Dermis blood vessel endothelial cell (primary cell): Measurements from ENCODE around the gene ACACA. TPM values are rescaled to one million over a fixed set of nuclear protein-coding genes. Genes with fewer than 3 reads are reported as not detected.
"Not testable (repeated sequence)": the region's sequence is repeated elsewhere in the genome, so short reads cannot be mapped to it uniquely, and the experiment has no call there.

Experiments
- DNase-seq: peaks from one replicate; pipeline ENCODE4 v3.0.0; 2010
- total RNA-seq: library from RNA; depleted of rRNA; stranded (reverse); fragments of >200 nt; gene quantifications from 2 replicates; pipeline ENCODE4 v1.2.3, GENCODE V29; 2014

The ACACA gene
- total RNA-seq, 1 donor from 2014 or later = 36.6 TPM

- no peak for DNase-seq
Observed at GRCh38 chr17:37092701-37093100, 313.9 kb downstream of the ACACA start.

- DNase-seq = no peak
Observed at GRCh38 chr17:37092071-37092470, 314.6 kb downstream of the ACACA start.

GRCh38 chr17:37090941-37091340 is 315.7 kb downstream of the ACACA start:
- DNase-seq = no peak

GRCh38 chr17:37089956-37090355 is 316.7 kb downstream of the ACACA start:
- peak; percentile 81 for DNase-seq

GRCh38 chr17:37088913-37089312 is 317.7 kb downstream of the ACACA start:
- DNase-seq = no peak

GRCh38 chr17:37088459-37088858 is 318.2 kb downstream of the ACACA start:
- peak; percentile 54 for DNase-seq

GRCh38 chr17:37087683-37088082 is 319.0 kb downstream of the ACACA start:
- no peak for DNase-seq

- no peak for DNase-seq
Observed at GRCh38 chr17:37086948-37087347, 319.7 kb downstream of the ACACA start.

- no peak for DNase-seq
Observed at GRCh38 chr17:37086334-37086733, 320.3 kb downstream of the ACACA start.

GRCh38 chr17:37084372-37084771 is 322.3 kb downstream of the ACACA start:
- no peak for DNase-seq

GRCh38 chr17:37083456-37083855 is 323.2 kb downstream of the ACACA start:
- DNase-seq = no peak

- no peak for DNase-seq
Observed at GRCh38 chr17:37082985-37083384, 323.7 kb downstream of the ACACA start.

- no peak for DNase-seq
Observed at GRCh38 chr17:37082311-37082860, 324.2 kb downstream of the ACACA start.

- DNase-seq = peak; percentile 48
Observed at GRCh38 chr17:37081287-37081686, 325.3 kb downstream of the ACACA start.

GRCh38 chr17:37079735-37080134 is 326.9 kb downstream of the ACACA start:
- no peak for DNase-seq

- no peak for DNase-seq
Observed at GRCh38 chr17:37079065-37079708, 327.4 kb downstream of the ACACA start.

- DNase-seq = not testable (repeated sequence)
Observed at GRCh38 chr17:37073464-37073863, 333.2 kb downstream of the ACACA start.

- no peak for DNase-seq
Observed at GRCh38 chr17:37069087-37069486, 337.5 kb downstream of the ACACA start.

GRCh38 chr17:37068266-37068665 is 338.4 kb downstream of the ACACA start:
- no peak for DNase-seq

GRCh38 chr17:37067555-37068111 is 339.0 kb downstream of the ACACA start:
- peak; percentile 68 for DNase-seq

- no peak for DNase-seq
Observed at GRCh38 chr17:37066322-37067255, 340.0 kb downstream of the ACACA start.

- no peak for DNase-seq
Observed at GRCh38 chr17:37065486-37066321, 340.9 kb downstream of the ACACA start.
